Right ventricle myocardium inferior (tissue), 1 donor: Measurements from ENCODE around the gene RPL21. TPM values are rescaled to one million over a fixed set of nuclear protein-coding genes. Genes with fewer than 3 reads are reported as not detected.
"Not testable (repeated sequence)": the region's sequence is repeated elsewhere in the genome, so short reads cannot be mapped to it uniquely, and the experiment has no call there.

ENCODE experiments used
- ATAC-seq: fragments of 200-7000 bp; cut with Tn5 transposase; one replicate; pipeline ENCODE4 v1.9.1; 2020; ENCODE audit warnings: mild to moderate bottlenecking, moderate library complexity
- DNase-seq: peaks from one replicate; pipeline ENCODE4 v3.0.0; 2021; ENCODE audit errors: missing footprints
- intact Hi-C: fragments of 100-400 bp; cut with DNase I; formaldehyde crosslinking; loops from one replicate; pipeline ENCODE4 v1.11.0; 2022
- total RNA-seq: library from RNA; stranded (reverse); fragmentation: NEBNext Ultra II Directional; extraction: Animal tissue kit (Norgen Biotek cat#: 25700); gene quantifications from one replicate; pipeline ENCODE4 v1.2.1, GENCODE V29; 2021
- donor health status: DM: no; HTN: yes; CAD: no; lungs with severe emphysema.

Gene RPL21
- total RNA-seq, 1 donor from 2014 or later, result 782 TPM

- no peak for DNase-seq
- intact Hi-C loops, result no loop called here
Measured at GRCh38 chr13:27280009-27280656, 28.8 kb downstream of the RPL21 start.

GRCh38 chr13:27280841-27281240, 29.5 kb downstream of the RPL21 start:
- DNase-seq, result no peak
- no peak for ATAC-seq
- intact Hi-C loops, result no loop called here

More at GRCh38 chr13:27280009-27280656, 28.8 kb downstream of the RPL21 start:
- no peak for ATAC-seq

GRCh38 chr13:27281420-27281819, 30.1 kb downstream of the RPL21 start:
- ATAC-seq, result no peak

GRCh38 chr13:27283906-27284493, 32.6 kb downstream of the RPL21 start:
- ATAC-seq (peak; percentile 72), DNase-seq (no peak)
- intact Hi-C loops, result loop anchor here (2.0 kb wide), 1 partner anchor 299 kb away; no protein-coding TSS in a partner anchor

More at GRCh38 chr13:27281420-27281819, 30.1 kb downstream of the RPL21 start:
- no peak for DNase-seq
- intact Hi-C loops, result no loop called here

GRCh38 chr13:27288392-27288791, 37.0 kb downstream of the RPL21 start:
- intact Hi-C loops, result no loop called here
- ATAC-seq (no peak), DNase-seq (no peak)

- ATAC-seq, result no peak
- DNase-seq, result no peak
- intact Hi-C loops, result no loop called here
Measured at GRCh38 chr13:27289011-27289665, 37.8 kb downstream of the RPL21 start.

DNA sequence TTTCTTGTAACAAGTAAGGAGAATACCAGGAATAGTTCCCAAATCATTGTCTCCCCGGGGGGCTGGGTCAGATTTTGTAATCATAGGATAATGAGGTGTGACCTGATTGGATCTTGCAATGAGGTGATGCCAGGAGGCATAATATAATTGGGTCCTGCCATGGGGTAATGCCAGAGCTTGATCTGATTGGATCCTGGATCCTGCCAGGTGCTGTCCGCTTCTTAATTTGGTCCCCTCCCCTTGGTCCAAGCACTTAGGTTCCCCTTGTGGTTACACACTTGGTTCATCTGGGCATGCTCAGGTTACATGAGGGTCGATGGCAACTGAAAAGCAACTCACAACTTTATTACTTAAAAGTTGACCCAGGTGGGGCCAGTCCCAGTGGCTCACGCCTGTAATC, 39.4 kb downstream of the RPL21 start:
- DNase-seq (no peak), ATAC-seq (no peak)
- intact Hi-C loops, result no loop called here

- intact Hi-C loops, DNase-seq, ATAC-seq: not testable (repeated sequence)
Measured at GRCh38 chr13:27291967-27292366, 40.6 kb downstream of the RPL21 start.

DNA sequence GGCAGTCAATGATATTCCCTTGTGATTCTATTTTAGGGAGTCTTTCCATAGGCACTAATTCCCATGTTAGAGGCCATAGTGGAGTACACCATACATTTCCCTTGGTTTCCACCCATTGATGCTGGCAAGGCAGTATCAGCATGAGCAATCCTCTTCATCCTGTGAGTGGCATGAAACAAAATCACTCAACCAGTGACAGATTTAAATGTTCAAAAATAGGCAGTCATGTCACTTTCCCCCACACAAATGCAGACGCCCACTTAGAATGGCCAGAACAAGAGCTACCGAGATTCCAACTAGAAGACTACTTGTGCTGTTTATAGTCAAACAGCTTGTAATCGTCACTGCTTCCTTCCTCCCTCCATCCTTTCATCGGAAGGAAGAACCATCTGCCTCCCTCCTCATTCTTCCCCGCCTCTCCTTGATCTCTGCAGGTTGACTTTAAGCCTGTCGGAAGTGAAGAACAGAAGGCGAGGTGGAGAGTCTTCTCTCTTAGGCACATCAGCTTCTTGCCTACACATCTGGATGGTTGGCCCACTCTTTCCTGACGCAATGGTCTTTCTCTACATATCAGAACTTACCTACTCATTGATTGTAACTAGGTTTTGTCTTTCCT, 41.8 kb downstream of the RPL21 start:
- DNase-seq, result no peak
- intact Hi-C loops, result no loop called here
- ATAC-seq, result no peak

DNA sequence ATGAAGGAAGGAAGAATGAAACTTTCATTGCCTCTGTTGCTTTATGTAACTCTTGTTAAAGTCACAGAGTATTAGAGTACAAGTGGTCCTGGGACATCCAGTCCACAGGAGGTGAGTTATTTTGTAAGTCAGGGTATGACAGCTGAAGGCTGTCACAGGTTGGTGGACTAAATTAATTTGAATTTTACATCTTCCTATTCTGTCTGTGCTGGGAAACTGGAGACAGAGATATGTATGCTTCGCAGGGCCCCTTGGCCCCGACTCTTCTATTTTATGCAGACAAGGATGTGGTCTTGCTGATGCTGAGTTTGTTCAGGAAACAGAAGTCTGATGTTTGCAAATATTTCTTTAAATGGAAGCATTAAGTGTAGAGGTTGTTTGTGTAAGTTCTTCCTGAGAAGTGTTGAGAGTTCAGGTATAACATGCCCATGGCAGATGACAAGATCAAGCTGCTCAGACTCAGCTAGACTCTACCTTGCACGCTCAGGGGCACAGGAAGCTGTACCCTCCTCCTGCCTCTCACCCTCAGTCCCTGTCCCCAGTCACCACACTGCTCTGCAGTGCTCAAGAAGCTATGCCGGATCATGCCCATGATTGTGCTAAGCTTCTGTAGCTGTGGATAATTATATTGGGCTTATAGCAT, 42.6 kb downstream of the RPL21 start:
- DNase-seq, result no peak
- intact Hi-C loops, result no loop called here
- ATAC-seq, result no peak

DNA sequence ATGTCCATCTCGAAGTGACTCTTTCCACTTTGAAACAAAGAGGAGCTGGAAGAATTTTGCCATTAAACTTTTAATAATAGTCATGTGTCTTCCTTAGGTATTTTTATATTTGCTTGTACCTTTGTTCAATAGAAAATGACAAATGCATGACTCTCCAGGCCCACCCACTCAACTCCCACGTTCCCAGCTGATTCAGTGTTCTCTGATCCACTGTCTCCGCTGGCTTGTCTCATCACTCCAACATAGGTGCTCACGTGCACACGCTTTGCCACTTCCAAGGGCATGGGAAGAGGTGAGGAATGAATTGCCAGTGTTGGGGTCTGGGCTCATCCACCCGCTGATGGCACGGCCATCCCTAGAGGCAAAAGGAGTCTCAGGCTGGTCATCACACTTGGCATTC, 43.7 kb downstream of the RPL21 start:
- no peak for DNase-seq
- no peak for ATAC-seq
- intact Hi-C loops, result no loop called here

GRCh38 chr13:27295660-27296059, 44.3 kb downstream of the RPL21 start:
- no peak for DNase-seq
- intact Hi-C loops, result no loop called here

DNA sequence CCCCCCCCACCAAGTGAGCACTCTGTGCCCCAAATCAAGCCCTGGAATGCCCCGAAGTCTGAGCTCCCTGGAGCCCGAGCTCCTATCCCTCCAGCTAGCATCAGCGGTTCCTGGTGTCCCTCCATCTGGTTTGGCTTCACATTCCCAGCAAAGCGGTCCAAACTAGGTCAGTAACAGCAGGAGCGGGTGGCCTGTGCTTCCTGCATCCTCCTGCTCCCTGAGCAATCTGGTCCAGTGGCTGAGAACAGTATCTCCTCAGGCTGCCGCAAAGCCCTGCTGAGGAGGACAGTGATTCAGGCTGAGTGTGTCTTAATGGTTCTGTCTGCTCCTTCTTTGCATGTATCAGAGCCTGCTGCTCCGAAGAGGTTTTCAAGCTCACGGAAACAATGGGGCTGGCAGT, 45.1 kb downstream of the RPL21 start:
- DNase-seq (no peak), ATAC-seq (no peak)
- intact Hi-C loops, result no loop called here

More at GRCh38 chr13:27295660-27296059, 44.3 kb downstream of the RPL21 start:
- ATAC-seq, result peak; percentile 69

DNA sequence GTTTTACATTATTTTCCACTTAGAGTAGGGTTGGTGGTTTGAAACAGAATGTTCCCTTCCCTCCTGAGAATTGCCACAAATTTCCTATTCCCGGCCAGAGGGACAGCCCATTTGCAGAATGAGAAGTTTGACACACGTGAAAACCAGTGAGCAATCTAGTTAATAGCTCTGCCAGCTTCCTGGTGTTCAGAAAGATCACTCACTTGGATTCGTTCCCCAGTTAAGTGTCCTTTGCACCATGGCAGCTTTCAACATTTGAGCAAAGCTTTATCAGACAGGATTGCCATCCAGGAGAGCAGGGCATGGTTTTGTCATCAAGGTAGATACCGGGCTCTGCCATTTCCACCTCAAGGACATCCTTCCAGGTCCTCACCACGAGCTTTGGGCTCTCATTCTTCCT, 47.5 kb downstream of the RPL21 start:
- ATAC-seq (no peak), DNase-seq (no peak)
- intact Hi-C loops, result no loop called here

DNA sequence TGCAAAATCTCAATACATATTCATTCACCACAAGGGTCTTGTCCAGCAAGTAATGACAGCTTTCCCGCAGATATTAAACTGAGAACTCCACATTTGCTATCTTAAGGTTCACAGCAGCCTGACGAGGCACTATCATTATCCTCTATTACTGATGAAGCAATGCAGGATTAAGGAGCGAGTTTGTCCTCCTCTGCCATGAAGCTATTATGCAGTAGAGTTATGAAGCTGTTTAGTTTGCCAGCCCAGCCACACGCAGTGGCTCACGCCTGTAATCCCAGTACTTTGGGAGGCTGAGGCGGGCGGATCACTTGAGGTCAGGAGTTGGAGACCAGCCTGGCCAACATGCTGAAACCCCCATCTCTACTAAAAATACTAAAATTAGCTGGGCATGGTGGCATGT, 49.0 kb downstream of the RPL21 start:
- intact Hi-C loops, ATAC-seq, DNase-seq: not testable (repeated sequence)

DNA sequence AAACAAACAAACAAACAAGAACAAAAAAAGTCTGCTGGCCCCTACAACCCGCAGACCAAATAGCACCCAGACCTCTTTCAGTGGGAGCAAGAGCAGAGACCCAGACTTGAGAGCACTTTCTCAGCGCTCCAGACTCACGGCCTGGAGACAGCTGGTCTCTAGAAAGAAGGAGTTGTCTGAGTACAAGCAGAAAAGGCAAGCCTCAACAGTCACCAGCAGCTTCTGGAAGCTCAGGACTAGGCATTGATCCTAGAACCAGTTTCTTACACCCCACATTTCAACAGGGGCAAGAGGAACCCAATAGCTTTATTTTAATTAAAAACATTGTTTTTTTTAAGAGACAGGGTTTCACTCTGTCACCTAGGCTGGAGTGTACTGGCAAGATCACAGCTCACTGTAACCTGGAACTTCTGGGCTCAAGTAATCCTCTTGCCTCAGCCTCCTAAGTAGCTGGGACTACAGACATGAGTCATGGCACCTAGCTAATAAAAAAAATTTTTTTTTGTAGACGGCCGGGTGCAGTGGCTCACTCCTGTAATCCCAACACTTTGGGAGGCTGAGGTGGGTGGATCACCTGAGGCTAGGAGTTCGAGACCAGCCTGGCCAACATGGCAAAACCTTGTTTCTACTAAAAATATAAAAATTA, 49.7 kb downstream of the RPL21 start:
- ATAC-seq (no peak), DNase-seq (no peak)
- intact Hi-C loops, result no loop called here

- no peak for DNase-seq
- no peak for ATAC-seq
- intact Hi-C loops, result no loop called here
Measured at GRCh38 chr13:27302643-27303262, 51.4 kb downstream of the RPL21 start.

- intact Hi-C loops, result no loop called here
- no peak for DNase-seq
- ATAC-seq, result no peak
Measured at GRCh38 chr13:27304099-27304498, 52.7 kb downstream of the RPL21 start.
